Effector memory CD4-positive, alpha-beta T cell (primary cell): Measurements from ENCODE around the gene GHRHR.

Source experiments
- DNase-seq, 3 donors: peaks; one replicate each; pipeline ENCODE4 v3.0.0-alpha.2; 2020
- H3K27ac ChIP-seq: 2 replicates; pipeline ENCODE4 v1.7.0; 2013; ENCODE audit warnings: mild to moderate bottlenecking, low read length, moderate library complexity; ENCODE audit not compliant: insufficient read depth, poor library complexity, severe bottlenecking
- H3K27me3 ChIP-seq: replicated peaks from 2 replicates; pipeline ENCODE4 v1.7.0; 2013; ENCODE audit warnings: mild to moderate bottlenecking, low read length; ENCODE audit not compliant: insufficient read depth, control insufficient read depth, poor library complexity, severe bottlenecking
- H3K36me3 ChIP-seq: 2 replicates; pipeline ENCODE4 v1.7.0; 2013; ENCODE audit warnings: mild to moderate bottlenecking, low read length, moderate library complexity; ENCODE audit not compliant: control insufficient read depth, insufficient read depth
- H3K4me1 ChIP-seq: 2 replicates; pipeline ENCODE4 v1.7.0; 2013; ENCODE audit warnings: low read length, mild to moderate bottlenecking; ENCODE audit not compliant: control insufficient read depth, insufficient read depth, poor library complexity, severe bottlenecking
- H3K4me3 ChIP-seq: 2 replicates; pipeline ENCODE4 v1.7.0; 2013; ENCODE audit warnings: low read length, low read depth, mild to moderate bottlenecking; ENCODE audit not compliant: insufficient read depth, poor library complexity, severe bottlenecking
- H3K9me3 ChIP-seq: 2 replicates; pipeline ENCODE4 v1.7.0; 2013; ENCODE audit warnings: mild to moderate bottlenecking, low read length, moderate library complexity; ENCODE audit not compliant: control insufficient read depth

The GHRHR gene

GRCh38 chr7:30956704-30957103 is 7.0 kb upstream of the GHRHR start:
- Histone ChIP-seq H3K9me3 (no peaks in the 10 kb centered on the region), H3K27me3 (no peaks in the 10 kb centered on the region), H3K27ac (no peak overlapping the region), H3K4me3 (no peak overlapping the region), H3K36me3 (no peaks in the 10 kb centered on the region), H3K4me1 (no peaks in the 10 kb centered on the region)
- no peak for DNase-seq

- no peak overlapping the region for H3K27ac ChIP-seq
Measured at GRCh38 chr7:30965372-30965771, 1.6 kb downstream of the GHRHR start.

DNA sequence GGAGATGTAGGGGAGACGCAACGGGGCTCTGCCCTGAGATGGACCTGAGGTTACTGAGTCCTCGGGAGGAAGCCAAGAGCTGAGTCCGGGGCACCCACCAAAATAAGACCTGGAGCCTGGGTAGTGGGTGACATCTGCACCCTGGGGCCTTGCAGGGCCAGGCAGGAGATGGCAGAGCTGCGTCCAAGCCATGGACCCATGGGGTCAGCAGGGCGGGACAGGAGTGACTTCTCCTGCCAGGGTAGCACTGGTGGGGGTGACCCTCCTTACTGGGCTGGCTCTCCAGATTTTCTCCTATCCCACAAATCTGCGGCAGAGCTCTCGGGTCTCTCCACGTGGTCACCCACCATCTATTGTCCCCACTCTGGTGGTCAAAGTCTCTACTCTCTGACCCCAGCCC is 2.1 kb downstream of the GHRHR start:
- no peaks in the 10 kb centered on the region for H3K9me3 ChIP-seq
- H3K27me3 ChIP-seq, result no peaks in the 10 kb centered on the region
- no peak for DNase-seq
- no peak overlapping the region for H3K27ac ChIP-seq
- H3K4me3 ChIP-seq, result no peak overlapping the region
- no peaks in the 10 kb centered on the region for H3K36me3 ChIP-seq
- no peaks in the 10 kb centered on the region for H3K4me1 ChIP-seq

More at GRCh38 chr7:30965372-30965771, 1.6 kb downstream of the GHRHR start:
- H3K4me1 ChIP-seq, result no peaks in the 10 kb centered on the region
- H3K4me3 ChIP-seq, result no peak overlapping the region
- H3K27me3 ChIP-seq, result no peaks in the 10 kb centered on the region
- no peaks in the 10 kb centered on the region for H3K9me3 ChIP-seq
- DNase-seq, result no peak
- H3K36me3 ChIP-seq, result no peaks in the 10 kb centered on the region

DNA sequence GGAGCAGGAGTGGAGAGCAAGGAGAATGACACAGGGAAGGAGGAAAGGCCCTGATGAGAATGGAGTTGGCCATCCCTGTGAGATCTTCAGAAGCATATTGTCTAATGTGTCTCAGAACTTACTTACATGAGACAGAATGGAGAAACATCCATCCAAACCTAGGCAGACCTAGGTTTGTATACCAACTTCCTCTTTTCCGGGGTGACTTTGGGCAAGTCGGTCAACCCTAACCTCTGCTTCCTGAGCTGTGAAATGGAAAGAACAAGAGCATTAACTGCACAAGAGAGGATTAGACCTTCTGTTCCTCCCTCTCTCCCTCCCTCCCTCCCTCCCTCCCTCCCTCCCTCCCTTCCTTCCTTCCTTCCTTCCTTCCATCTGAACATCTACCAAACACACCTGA is 4.5 kb downstream of the GHRHR start:
- no peak for DNase-seq
- Histone ChIP-seq H3K9me3 (no peaks in the 10 kb centered on the region), H3K36me3 (no peaks in the 10 kb centered on the region), H3K4me3 (no peak overlapping the region), H3K27ac (no peak overlapping the region), H3K27me3 (no peaks in the 10 kb centered on the region), H3K4me1 (no peaks in the 10 kb centered on the region)

GRCh38 chr7:30968747-30969603 is 5.2 kb downstream of the GHRHR start:
- Histone ChIP-seq H3K36me3 (no peaks in the 10 kb centered on the region), H3K4me3 (no peak overlapping the region), H3K4me1 (no peaks in the 10 kb centered on the region), H3K27me3 (no peaks in the 10 kb centered on the region), H3K9me3 (no peaks in the 10 kb centered on the region), H3K27ac (no peak overlapping the region)
- no peak for DNase-seq

DNA sequence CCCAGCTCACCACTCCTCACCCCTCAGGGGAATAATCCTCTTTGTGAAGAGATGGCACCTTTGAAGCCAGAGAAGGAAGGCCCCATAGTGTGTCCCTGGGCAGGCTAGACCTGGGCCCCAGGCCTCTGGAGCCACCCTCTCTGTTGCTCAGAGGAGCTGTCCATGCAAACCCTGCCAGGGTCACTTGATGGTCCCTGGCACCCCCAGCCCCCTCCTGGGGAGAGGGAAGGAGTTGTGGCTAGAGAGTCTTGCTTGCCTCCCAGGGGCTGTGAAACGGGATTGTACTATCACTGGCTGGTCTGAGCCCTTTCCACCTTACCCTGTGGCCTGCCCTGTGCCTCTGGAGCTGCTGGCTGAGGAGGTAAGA is 5.8 kb downstream of the GHRHR start:
- Histone ChIP-seq H3K4me1 (no peaks in the 10 kb centered on the region), H3K27ac (no peak overlapping the region), H3K4me3 (no peak overlapping the region), H3K9me3 (no peaks in the 10 kb centered on the region), H3K27me3 (no peaks in the 10 kb centered on the region), H3K36me3 (no peaks in the 10 kb centered on the region)
- no peak for DNase-seq

- Histone ChIP-seq H3K27me3 (no peaks in the 10 kb centered on the region), H3K4me1 (no peaks in the 10 kb centered on the region), H3K36me3 (no peaks in the 10 kb centered on the region), H3K4me3 (no peak overlapping the region), H3K27ac (no peak overlapping the region), H3K9me3 (no peaks in the 10 kb centered on the region)
- no peak for DNase-seq
Measured at GRCh38 chr7:30970074-30970473, 6.3 kb downstream of the GHRHR start.

DNA sequence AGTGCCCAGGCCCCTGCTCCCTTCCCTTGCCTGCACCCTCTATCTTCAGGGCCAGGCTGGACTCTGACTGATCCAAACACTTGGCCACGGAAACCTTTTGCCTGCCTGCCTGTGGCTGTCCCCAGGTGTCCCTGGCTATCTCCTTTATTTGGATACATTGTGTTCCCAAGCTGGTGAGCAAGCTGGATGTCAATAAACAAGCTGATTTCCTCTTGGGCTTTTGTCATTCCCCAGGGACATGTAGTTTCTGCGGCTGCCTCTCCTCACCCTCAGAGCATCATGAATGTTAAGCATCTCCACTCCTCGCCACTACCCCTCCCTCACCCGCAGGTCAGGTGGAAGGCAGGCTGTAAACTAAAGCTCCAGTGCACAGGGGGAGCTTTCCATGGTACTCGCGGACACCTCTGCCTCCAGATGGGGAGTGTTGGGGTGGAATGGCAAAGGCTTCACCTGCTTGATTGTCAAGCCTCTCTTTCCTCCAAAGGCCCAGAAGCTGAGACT is 6.9 kb downstream of the GHRHR start:
- no peaks in the 10 kb centered on the region for H3K27me3 ChIP-seq
- no peak for DNase-seq
- H3K9me3 ChIP-seq, result no peaks in the 10 kb centered on the region
- H3K36me3 ChIP-seq, result no peaks in the 10 kb centered on the region
- no peaks in the 10 kb centered on the region for H3K4me1 ChIP-seq
- no peak overlapping the region for H3K4me3 ChIP-seq
- no peak overlapping the region for H3K27ac ChIP-seq

DNA sequence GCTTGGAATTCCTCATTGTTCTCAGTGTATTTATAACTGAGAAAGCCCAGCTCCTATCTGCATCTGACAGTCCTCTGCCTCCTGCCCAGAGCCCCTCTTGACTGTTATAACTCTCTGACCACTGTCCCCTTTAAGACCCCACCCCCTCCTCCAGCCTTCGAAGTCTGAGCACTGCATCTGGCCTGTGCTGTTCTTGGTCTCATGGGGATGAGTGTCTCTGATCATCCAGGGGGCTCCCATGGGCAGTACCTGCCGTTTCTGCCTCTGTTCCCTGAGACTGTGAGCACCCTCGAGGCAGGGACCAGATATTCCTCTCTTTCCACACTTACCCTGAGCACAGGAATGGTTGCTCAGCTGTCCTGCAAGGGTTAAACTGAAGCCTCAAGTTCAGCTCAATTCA is 7.7 kb downstream of the GHRHR start:
- Histone ChIP-seq H3K27me3 (no peaks in the 10 kb centered on the region), H3K9me3 (no peaks in the 10 kb centered on the region), H3K4me3 (no peak overlapping the region)

GRCh38 chr7:30971840-30972563 is 8.2 kb downstream of the GHRHR start:
- Histone ChIP-seq H3K27ac (no peak overlapping the region), H3K27me3 (no peaks in the 10 kb centered on the region), H3K4me1 (no peaks in the 10 kb centered on the region)

More for the DNA sequence above, 7.7 kb downstream of the GHRHR start:
- DNase-seq, result no peak
- Histone ChIP-seq H3K27ac (no peak overlapping the region), H3K4me1 (no peaks in the 10 kb centered on the region), H3K36me3 (no peaks in the 10 kb centered on the region)

More at GRCh38 chr7:30971840-30972563, 8.2 kb downstream of the GHRHR start:
- Histone ChIP-seq H3K4me3 (no peak overlapping the region), H3K36me3 (no peaks in the 10 kb centered on the region), H3K9me3 (no peaks in the 10 kb centered on the region)
- DNase-seq, result no peak
